ENCODE results near the gene NXPH3. TPM values are rescaled to one million over a fixed set of nuclear protein-coding genes. Genes with fewer than 3 reads are reported as not detected.

NXPH3 gene
- total and polyA plus RNA-seq, 2 experiments from 2014 or later, result 0.77 to 1.2 TPM

- H3K4me2 ChIP-seq, result no peak overlapping the region
- H3K36me3 ChIP-seq (replicated peaks; ENCODE audit: insufficient read depth, low read depth), result no peaks in the 10 kb centered on the region
Measured at GRCh38 chr17:49588312-49588711, 12.6 kb downstream of the NXPH3 start.

GRCh38 chr17:49588726-49589576, 13.3 kb downstream of the NXPH3 start:
- WGBS (ENCODE audit: low lambda C conversion rate, missing lambda C conversion rate), result 79% methylated on average over 8 of the region's 8 CpGs
- H2AFZ ChIP-seq, result no peak overlapping the region
- DNase-seq (ENCODE audit: low spot score), result no peak

More at GRCh38 chr17:49588312-49588711, 12.6 kb downstream of the NXPH3 start:
- no peaks in the 10 kb centered on the region for H4K20me1 ChIP-seq (ENCODE audit: insufficient read depth, poor library complexity, severe bottlenecking)
- no peaks in the 10 kb centered on the region for H3K79me2 ChIP-seq
- H3K4me3 ChIP-seq, result no peak overlapping the region
- TF ChIP-seq EZH2 (IDR thresholded peaks at IDR 0.05; ENCODE audit: borderline replicate concordance) (no peak), EZH2phosphoT487 (IDR thresholded peaks at IDR 0.05; ENCODE audit: low read depth, severe bottlenecking, unreplicated experiment) (no peak), CTCF (IDR thresholded peaks at IDR 0.05; ENCODE audit: poor library complexity) (no peak)
- H3K4me1 ChIP-seq (ENCODE audit: insufficient read depth), result no peaks in the 10 kb centered on the region
- no peak overlapping the region for H2AFZ ChIP-seq
- H3K27ac ChIP-seq, result no peak overlapping the region
- no peaks in the 10 kb centered on the region for H3K9me3 ChIP-seq (ENCODE audit: low read depth)
- H3K27me3 ChIP-seq, result no peaks in the 10 kb centered on the region
- no peaks in the 10 kb centered on the region for H3K9me2 ChIP-seq (replicated peaks; ENCODE audit: insufficient read depth)
- no peak for DNase-seq (ENCODE audit: low spot score)
- WGBS (ENCODE audit: low lambda C conversion rate, missing lambda C conversion rate), result 87% methylated on average over 8 of the region's 8 CpGs

GRCh38 chr17:49589577-49589927, 13.9 kb downstream of the NXPH3 start:
- no peak overlapping the region for H2AFZ ChIP-seq
- no peaks in the 10 kb centered on the region for H3K4me1 ChIP-seq (ENCODE audit: insufficient read depth)
- H3K27me3 ChIP-seq, result no peaks in the 10 kb centered on the region
- 95% methylated on average over 2 of the region's 2 CpGs for WGBS (ENCODE audit: low lambda C conversion rate, missing lambda C conversion rate)
- no peaks in the 10 kb centered on the region for H3K9me3 ChIP-seq (ENCODE audit: low read depth)
- no peak overlapping the region for H3K4me2 ChIP-seq
- H3K79me2 ChIP-seq, result no peaks in the 10 kb centered on the region
- no peaks in the 10 kb centered on the region for H3K9me2 ChIP-seq (replicated peaks; ENCODE audit: insufficient read depth)
- H3K27ac ChIP-seq, result no peak overlapping the region
- no peak overlapping the region for H3K4me3 ChIP-seq
- no peak for DNase-seq (ENCODE audit: low spot score)
- no peaks in the 10 kb centered on the region for H4K20me1 ChIP-seq (ENCODE audit: insufficient read depth, poor library complexity, severe bottlenecking)
- H3K36me3 ChIP-seq (replicated peaks; ENCODE audit: insufficient read depth, low read depth), result no peaks in the 10 kb centered on the region
- TF ChIP-seq CTCF (IDR thresholded peaks at IDR 0.05; ENCODE audit: poor library complexity) (no peak), EZH2phosphoT487 (IDR thresholded peaks at IDR 0.05; ENCODE audit: low read depth, severe bottlenecking, unreplicated experiment) (no peak), EZH2 (IDR thresholded peaks at IDR 0.05; ENCODE audit: borderline replicate concordance) (no peak)

More at GRCh38 chr17:49588726-49589576, 13.3 kb downstream of the NXPH3 start:
- H4K20me1 ChIP-seq (ENCODE audit: insufficient read depth, poor library complexity, severe bottlenecking), result no peaks in the 10 kb centered on the region
- H3K9me2 ChIP-seq (replicated peaks; ENCODE audit: insufficient read depth), result no peaks in the 10 kb centered on the region
- H3K27ac ChIP-seq, result no peak overlapping the region
- no peaks in the 10 kb centered on the region for H3K36me3 ChIP-seq (replicated peaks; ENCODE audit: insufficient read depth, low read depth)
- no peaks in the 10 kb centered on the region for H3K79me2 ChIP-seq
- no peak overlapping the region for H3K4me2 ChIP-seq
- H3K27me3 ChIP-seq, result no peaks in the 10 kb centered on the region
- no peaks in the 10 kb centered on the region for H3K4me1 ChIP-seq (ENCODE audit: insufficient read depth)
- H3K9me3 ChIP-seq (ENCODE audit: low read depth), result no peaks in the 10 kb centered on the region
- TF ChIP-seq EZH2 (IDR thresholded peaks at IDR 0.05; ENCODE audit: borderline replicate concordance) (no peak), CTCF (IDR thresholded peaks at IDR 0.05; ENCODE audit: poor library complexity) (no peak), EZH2phosphoT487 (IDR thresholded peaks at IDR 0.05; ENCODE audit: low read depth, severe bottlenecking, unreplicated experiment) (no peak)
- H3K4me3 ChIP-seq, result no peak overlapping the region
